HEK293 (cell line): ENCODE results near the gene RNASEH2A.

Experiments
- CTCF ChIA-PET: fragments of 350-600 bp; formaldehyde crosslinking; extraction: SDS; loops from one replicate; lab custom pipeline; 2021; ENCODE audit warnings: antibody characterized with exemption; lab: Yijun Ruan, JAX
- POLR2A ChIA-PET: fragments of 300-600 bp; formaldehyde crosslinking; extraction: SDS; loops from one replicate; lab custom pipeline; 2020; ENCODE audit warnings: antibody characterized with exemption, inconsistent platforms; lab: Yijun Ruan, JAX
- H3K27ac ChIP-seq: fragments of 200-500 bp; sonication (Bioruptor generic); 2 replicates; pipeline ENCODE4 v1.5.1; 2014; ENCODE audit warnings: low read depth, low read length, control low read depth, inconsistent platforms; ENCODE audit errors: extremely low read depth
- H3K36me3 ChIP-seq, 2 experiments: fragments of 200-500 bp in 1 of 2; sonication (Bioruptor generic) in 1 of 2; 1 replicate in 1 of 2; 2 replicates in 1 of 2; pipeline ENCODE4 v1.5.1; 2014 to 2017; ENCODE audit warnings: inconsistent platforms in 2 of 2, low read length in 2 of 2; ENCODE audit not compliant: control insufficient read depth in 2 of 2, insufficient read depth in 1 of 2
- H3K4me1 ChIP-seq: fragments of 200-500 bp; sonication (Bioruptor generic); 2 replicates; pipeline ENCODE4 v1.5.1; 2014; ENCODE audit warnings: mild to moderate bottlenecking, low read length, inconsistent platforms; ENCODE audit not compliant: control insufficient read depth, insufficient read depth
- H3K4me3 ChIP-seq: 2 replicates; pipeline ENCODE4 v1.5.1; 2011; ENCODE audit warnings: low read depth, mild to moderate bottlenecking, control low read depth, low read length, moderate library complexity
- H3K9me3 ChIP-seq: fragments of 200-500 bp; sonication (Bioruptor generic); 2 replicates; pipeline ENCODE4 v1.5.1; 2014; ENCODE audit warnings: low read depth, low read length, inconsistent platforms; ENCODE audit not compliant: control insufficient read depth, insufficient read depth
- EGR2 ChIP-seq: fragments of 450-650 bp; formaldehyde crosslinking; IDR thresholded peaks from 2 replicates; pipeline ENCODE4 v1.5.1; 2016; ENCODE audit warnings: low read depth, missing biosample characterization, missing genetic modification characterization
- GLIS1 ChIP-seq: fragments of 450-650 bp; formaldehyde crosslinking; IDR thresholded peaks from 2 replicates; pipeline ENCODE4 v1.5.1; 2016; ENCODE audit warnings: missing biosample characterization, missing genetic modification characterization
- KLF7 ChIP-seq: fragments of 450-650 bp; formaldehyde crosslinking; IDR thresholded peaks from 2 replicates; pipeline ENCODE4 v1.5.1; 2016; ENCODE audit warnings: missing biosample characterization, missing genetic modification characterization, borderline replicate concordance
- KLF8 ChIP-seq: fragments of 450-650 bp; formaldehyde crosslinking; IDR thresholded peaks from 2 replicates; pipeline ENCODE4 v1.5.1; 2016; ENCODE audit warnings: missing biosample characterization, missing genetic modification characterization
- KLF9 ChIP-seq: fragments of 450-650 bp; formaldehyde crosslinking; IDR thresholded peaks from 2 replicates; pipeline ENCODE4 v1.5.1; 2016; ENCODE audit warnings: missing biosample characterization, missing genetic modification characterization, low read depth
- PRDM6 ChIP-seq: fragments of 450-650 bp; formaldehyde crosslinking; IDR thresholded peaks from 2 replicates; pipeline ENCODE4 v1.5.1; 2017; ENCODE audit warnings: missing biosample characterization, missing genetic modification characterization
- SP2 ChIP-seq: fragments of 450-650 bp; formaldehyde crosslinking; IDR thresholded peaks from 2 replicates; pipeline ENCODE4 v1.5.1; 2016; ENCODE audit warnings: missing biosample characterization, missing genetic modification characterization
- SP3 ChIP-seq: fragments of 450-650 bp; formaldehyde crosslinking; IDR thresholded peaks from 2 replicates; pipeline ENCODE4 v1.5.1; 2016; ENCODE audit warnings: missing biosample characterization, missing genetic modification characterization
- ZBTB11 ChIP-seq: fragments of 450-650 bp; formaldehyde crosslinking; conservative IDR thresholded peaks from 2 replicates; pipeline ENCODE4 v1.5.1; 2016; ENCODE audit warnings: low read depth, missing biosample characterization, missing genetic modification characterization
- ZBTB17 ChIP-seq: fragments of 450-650 bp; formaldehyde crosslinking; IDR thresholded peaks from 2 replicates; pipeline ENCODE4 v1.5.1; 2016; ENCODE audit warnings: missing biosample characterization, missing genetic modification characterization
- ZBTB48 ChIP-seq: fragments of 450-650 bp; formaldehyde crosslinking; IDR thresholded peaks from 2 replicates; pipeline ENCODE4 v1.5.1; 2016; ENCODE audit warnings: missing biosample characterization, missing genetic modification characterization
- ZFP37 ChIP-seq: fragments of 450-650 bp; formaldehyde crosslinking; IDR thresholded peaks from 2 replicates; pipeline ENCODE4 v1.5.1; 2016; ENCODE audit warnings: missing biosample characterization, missing genetic modification characterization
- ZNF112 ChIP-seq: fragments of 450-650 bp; formaldehyde crosslinking; IDR thresholded peaks from 2 replicates; pipeline ENCODE4 v1.5.0; 2017; ENCODE audit warnings: missing biosample characterization, missing genetic modification characterization
- ZNF146 ChIP-seq: fragments of 450-650 bp; formaldehyde crosslinking; IDR thresholded peaks from 2 replicates; pipeline ENCODE4 v1.5.1; 2016; ENCODE audit warnings: missing biosample characterization, missing genetic modification characterization
- ZNF221 ChIP-seq: fragments of 450-650 bp; formaldehyde crosslinking; IDR thresholded peaks from 2 replicates; pipeline ENCODE4 v1.5.1; 2017; ENCODE audit warnings: missing biosample characterization, missing genetic modification characterization, borderline replicate concordance
- ZNF223 ChIP-seq: fragments of 450-650 bp; formaldehyde crosslinking; IDR thresholded peaks from 2 replicates; pipeline ENCODE4 v1.5.1; 2016; ENCODE audit warnings: missing biosample characterization, missing genetic modification characterization
- ZNF266 ChIP-seq: fragments of 450-650 bp; formaldehyde crosslinking; IDR thresholded peaks from 2 replicates; pipeline ENCODE4 v1.5.1; 2016; ENCODE audit warnings: missing biosample characterization, missing genetic modification characterization, low read depth
- ZNF354C ChIP-seq: fragments of 450-650 bp; formaldehyde crosslinking; IDR thresholded peaks from 2 replicates; pipeline ENCODE4 v1.5.1; 2016; ENCODE audit warnings: missing biosample characterization, missing genetic modification characterization, low read depth, borderline replicate concordance
- ZNF404 ChIP-seq: fragments of 450-650 bp; formaldehyde crosslinking; IDR thresholded peaks from 2 replicates; pipeline ENCODE4 v1.5.1; 2017; ENCODE audit warnings: missing biosample characterization, missing genetic modification characterization
- ZNF416 ChIP-seq: fragments of 450-650 bp; formaldehyde crosslinking; IDR thresholded peaks from 2 replicates; pipeline ENCODE4 v1.5.1; 2016; ENCODE audit warnings: missing biosample characterization, missing genetic modification characterization
- ZNF510 ChIP-seq: fragments of 450-650 bp; formaldehyde crosslinking; IDR thresholded peaks from 2 replicates; pipeline ENCODE4 v1.5.1; 2018; ENCODE audit warnings: mild to moderate bottlenecking, missing genetic modification characterization, missing biosample characterization; ENCODE audit not compliant: insufficient replicate concordance
- ZNF513 ChIP-seq: fragments of 450-650 bp; IDR thresholded peaks from 2 replicates; pipeline ENCODE4 v1.5.1; 2018; ENCODE audit warnings: missing biosample characterization, missing genetic modification characterization
- ZNF621 ChIP-seq: fragments of 450-650 bp; formaldehyde crosslinking; IDR thresholded peaks from 2 replicates; pipeline ENCODE4 v1.5.1; 2017; ENCODE audit warnings: missing biosample characterization, missing genetic modification characterization
- ZNF624 ChIP-seq: fragments of 450-650 bp; formaldehyde crosslinking; IDR thresholded peaks from 2 replicates; pipeline ENCODE4 v1.5.1; 2017; ENCODE audit warnings: missing biosample characterization, missing genetic modification characterization
- ZNF660 ChIP-seq: fragments of 450-650 bp; IDR thresholded peaks from 2 replicates; pipeline ENCODE4 v1.5.1; 2018; ENCODE audit warnings: missing biosample characterization, mild to moderate bottlenecking, missing genetic modification characterization
- ZNF677 ChIP-seq: fragments of 450-650 bp; IDR thresholded peaks from 2 replicates; pipeline ENCODE4 v1.5.0; 2018; ENCODE audit warnings: missing biosample characterization, mild to moderate bottlenecking, missing genetic modification characterization, moderate library complexity
- ZNF768 ChIP-seq: fragments of 450-650 bp; formaldehyde crosslinking; IDR thresholded peaks from 2 replicates; pipeline ENCODE4 v1.5.1; 2018; ENCODE audit warnings: missing biosample characterization, mild to moderate bottlenecking, missing genetic modification characterization
- ZNF792 ChIP-seq: fragments of 450-650 bp; formaldehyde crosslinking; IDR thresholded peaks from 2 replicates; pipeline ENCODE4 v1.5.1; 2016; ENCODE audit warnings: missing biosample characterization, missing genetic modification characterization
- ZXDB ChIP-seq: fragments of 450-650 bp; formaldehyde crosslinking; IDR thresholded peaks from 2 replicates; pipeline ENCODE4 v1.5.1; 2016; ENCODE audit warnings: missing biosample characterization, missing genetic modification characterization

RNASEH2A gene

GRCh38 chr19:12838886-12839756 is 32.7 kb downstream of the RNASEH2A start (continued):
- no peak for TF ChIP-seq ZNF792 (tag by site-specific recombination)
- no peak for TF ChIP-seq ZBTB48
- no peak for TF ChIP-seq ZFP37 (tag by site-specific recombination)

- no peak overlapping the region; the same call in 1 of the 2 replicates for H3K4me3 ChIP-seq
- no peak overlapping the region for H3K27ac ChIP-seq
- H3K36me3 ChIP-seq: no peaks in the 10 kb centered on the region
- no peaks in the 10 kb centered on the region for H3K9me3 ChIP-seq
- CTCF ChIA-PET: interaction anchor here (0.7 kb wide), 1 partner anchor 80 kb away, joined by 3 read pairs; no protein-coding TSS in a partner anchor
- no peaks in the 10 kb centered on the region for H3K4me1 ChIP-seq
- POLR2A ChIA-PET: no interaction called here
- TF ChIP-seq ZNF266 (no peak), ZNF416 (no peak), ZNF221 (tag by site-specific recombination) (no peak), ZBTB17 (tag by site-specific recombination) (peak; percentile 54), KLF9 (tag by site-specific recombination) (peak; percentile 99), ZNF223 (tag by site-specific recombination) (peak; percentile 83), GLIS1 (no peak), ZNF510 (tag by site-specific recombination) (no peak), ZNF624 (no peak), KLF8 (tag by site-specific recombination) (peak; percentile 74), ZNF768 (tag by site-specific recombination) (no peak), SP2 (tag by site-specific recombination) (peak; percentile 88), ZNF112 (tag by site-specific recombination) (no peak), PRDM6 (tag by site-specific recombination) (no peak), EGR2 (tag by site-specific recombination) (peak; percentile 72), ZXDB (tag by site-specific recombination) (no peak), KLF7 (tag by site-specific recombination) (no peak), ZNF354C (tag by site-specific recombination) (no peak), ZNF621 (tag by site-specific recombination) (no peak), ZNF146 (no peak), ZNF404 (tag by site-specific recombination) (no peak), ZNF677 (no peak), SP3 (tag by site-specific recombination) (peak; percentile 85), ZNF513 (tag by site-specific recombination) (no peak), ZBTB11 (tag by site-specific recombination) (no peak), ZNF660 (no peak), ZNF792 (tag by site-specific recombination) (no peak)
Observed at GRCh38 chr19:12840091-12841079, 34.0 kb downstream of the RNASEH2A start.
